Neuron (in vitro differentiated cells): ENCODE results near the gene GJA8.
"Not testable (repeated sequence)": the region's sequence is repeated elsewhere in the genome, so short reads cannot be mapped to it uniquely, and the experiment has no call there.

Experiments used
- H2AFZ ChIP-seq: one replicate; pipeline ENCODE4 v1.6.1; 2013; ENCODE audit warnings: low read depth, mild to moderate bottlenecking, inconsistent platforms, low read length, moderate library complexity
- H3K27me3 ChIP-seq: one replicate; pipeline ENCODE4 v1.6.1; 2013; ENCODE audit warnings: low read length; ENCODE audit not compliant: insufficient read depth
- H3K36me3 ChIP-seq: one replicate; pipeline ENCODE4 v1.6.1; 2013; ENCODE audit warnings: low read length; ENCODE audit not compliant: insufficient read depth
- H3K4me1 ChIP-seq: one replicate; pipeline ENCODE4 v1.6.1; 2013; ENCODE audit warnings: low read length; ENCODE audit not compliant: insufficient read depth
- H3K4me3 ChIP-seq: 2 replicates; pipeline ENCODE4 v1.5.1; 2013; ENCODE audit warnings: mild to moderate bottlenecking, low read length, moderate library complexity
- H3K9me3 ChIP-seq: one replicate; pipeline ENCODE4 v1.6.1; 2013; ENCODE audit warnings: low read length

The GJA8 gene

DNA sequence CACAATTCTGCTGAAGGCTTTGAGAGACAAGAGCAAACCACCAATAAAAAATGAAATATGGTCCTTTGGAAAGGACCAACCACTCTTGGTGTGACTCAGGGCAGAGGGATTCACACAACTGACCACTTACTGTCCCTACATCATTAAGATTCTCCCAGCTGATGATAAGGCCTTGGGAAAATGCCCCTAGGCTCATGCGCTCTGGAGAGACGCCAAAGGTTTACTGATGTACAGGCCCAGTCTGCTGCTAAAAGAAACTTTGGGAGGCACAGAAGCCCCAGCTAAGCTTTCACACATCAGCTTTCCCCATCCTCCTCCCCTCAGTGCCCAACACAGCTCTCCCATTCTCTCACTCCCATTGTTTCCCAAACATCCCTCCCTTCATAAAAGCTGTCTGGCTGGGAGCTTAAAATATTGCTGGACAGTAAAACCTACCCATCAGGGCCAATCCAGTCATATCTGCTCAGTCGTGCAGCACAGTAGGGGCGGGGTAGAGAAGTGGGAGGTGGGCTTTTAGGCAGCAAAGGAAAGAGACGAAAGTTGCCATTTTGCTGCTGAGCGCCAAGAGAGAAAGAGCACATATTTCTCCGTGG is at the start of gene GJA8:
Gene GJA8 (plus strand): TSS at position 543 of the 593 bp plus-strand sequence. CDS start 5,161 bp downstream, outside the sequence.
- peaks cover 10% of the 10 kb centered on the region for H3K4me1 ChIP-seq
- H3K27me3 ChIP-seq, result no peaks in the 10 kb centered on the region
- no peak within 1 kb of the TSS for H3K4me3 ChIP-seq
- no peaks in the 10 kb centered on the region for H3K36me3 ChIP-seq
- no peaks in the 10 kb centered on the region for H3K9me3 ChIP-seq
- no peak within 1 kb of the TSS for H2AFZ ChIP-seq

DNA sequence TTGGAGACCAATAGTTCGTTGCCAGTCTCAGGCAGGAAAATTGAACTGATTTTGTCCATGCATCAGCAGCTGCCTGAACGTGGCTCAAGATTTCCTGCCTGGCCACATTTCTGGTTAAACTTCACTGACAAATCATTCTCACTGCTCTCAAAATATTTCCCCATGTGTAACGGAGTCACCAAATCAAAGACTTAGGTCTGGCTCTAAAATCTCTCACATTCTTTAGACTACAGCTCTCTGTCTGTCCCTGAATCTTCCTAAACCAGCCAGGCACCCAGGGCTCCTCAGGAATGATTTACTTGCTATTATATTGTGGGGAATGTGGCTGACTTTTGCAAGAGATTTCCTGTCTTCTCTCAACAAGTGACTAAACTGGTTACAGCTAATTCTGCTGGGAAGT is 49.2 kb upstream of the GJA8 start:
- no peaks in the 10 kb centered on the region for H3K27me3 ChIP-seq
- H3K36me3 ChIP-seq, result no peaks in the 10 kb centered on the region
- no peak overlapping the region for H2AFZ ChIP-seq
- no peaks in the 10 kb centered on the region for H3K9me3 ChIP-seq
- H3K4me1 ChIP-seq, result peaks cover 15% of the 10 kb centered on the region
- no peak overlapping the region for H3K4me3 ChIP-seq

DNA sequence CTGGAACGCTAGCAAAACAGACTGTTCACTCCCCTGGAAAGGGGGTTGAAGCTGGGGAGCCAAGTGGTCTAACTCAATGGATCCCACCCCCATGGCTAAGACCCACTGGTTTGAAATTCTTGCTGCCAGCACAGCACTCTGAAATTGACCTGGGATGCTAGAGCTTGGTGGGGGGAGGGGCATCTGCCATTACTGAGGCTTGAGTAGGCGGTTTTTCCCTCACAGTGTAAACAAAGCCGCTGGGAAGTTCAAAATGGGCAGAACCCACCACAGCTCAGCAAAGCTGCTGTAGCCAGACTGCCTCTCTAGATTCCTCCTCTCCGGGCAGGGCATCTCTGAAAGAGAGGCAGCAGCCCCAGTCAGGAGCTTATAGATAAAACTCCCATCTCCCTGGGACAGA is 47.6 kb upstream of the GJA8 start:
- not testable (repeated sequence) for H3K27me3 ChIP-seq, H2AFZ ChIP-seq, H3K36me3 ChIP-seq, H3K9me3 ChIP-seq, H3K4me3 ChIP-seq, H3K4me1 ChIP-seq

DNA sequence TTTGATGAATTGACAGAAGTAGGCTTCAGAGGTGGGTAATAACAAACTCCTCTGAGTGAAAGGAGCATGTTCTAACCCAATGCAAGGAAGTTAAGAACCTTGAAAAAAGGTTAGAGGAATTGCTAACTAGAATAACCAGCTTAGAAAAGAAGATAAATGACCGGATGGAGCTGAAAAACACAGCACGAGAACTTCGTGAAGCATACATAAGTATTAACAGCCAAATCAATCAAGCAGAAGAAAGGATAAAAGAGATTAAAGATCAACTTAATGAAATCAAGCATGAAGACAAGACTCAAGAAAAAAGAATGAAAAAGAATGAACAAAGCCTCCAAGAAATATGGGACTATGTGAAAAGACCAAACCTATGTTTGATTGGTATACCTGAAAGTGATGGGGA is 46.6 kb upstream of the GJA8 start:
- H3K27me3 ChIP-seq, H3K36me3 ChIP-seq, H3K9me3 ChIP-seq, H3K4me3 ChIP-seq, H2AFZ ChIP-seq, H3K4me1 ChIP-seq: not testable (repeated sequence)

DNA sequence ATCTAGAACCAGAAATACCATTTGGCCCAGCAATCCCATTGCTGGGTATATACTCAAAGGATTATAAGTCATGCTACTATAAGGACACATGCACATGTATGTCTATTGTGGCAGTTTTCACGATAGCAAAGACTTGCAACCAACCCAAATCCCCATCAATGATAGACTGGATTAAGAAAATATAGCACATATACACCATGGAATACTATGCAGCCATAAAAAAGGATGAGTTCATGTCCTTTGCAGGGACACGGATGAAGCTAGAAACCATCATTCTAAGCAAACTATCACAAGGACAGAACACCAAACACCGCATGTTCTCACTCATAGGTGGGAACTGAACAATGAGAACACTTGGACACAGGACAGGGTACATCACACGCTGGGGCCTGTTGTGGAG is 35.4 kb upstream of the GJA8 start:
- H3K4me3 ChIP-seq, H3K4me1 ChIP-seq, H3K36me3 ChIP-seq, H2AFZ ChIP-seq, H3K9me3 ChIP-seq, H3K27me3 ChIP-seq: not testable (repeated sequence)

DNA sequence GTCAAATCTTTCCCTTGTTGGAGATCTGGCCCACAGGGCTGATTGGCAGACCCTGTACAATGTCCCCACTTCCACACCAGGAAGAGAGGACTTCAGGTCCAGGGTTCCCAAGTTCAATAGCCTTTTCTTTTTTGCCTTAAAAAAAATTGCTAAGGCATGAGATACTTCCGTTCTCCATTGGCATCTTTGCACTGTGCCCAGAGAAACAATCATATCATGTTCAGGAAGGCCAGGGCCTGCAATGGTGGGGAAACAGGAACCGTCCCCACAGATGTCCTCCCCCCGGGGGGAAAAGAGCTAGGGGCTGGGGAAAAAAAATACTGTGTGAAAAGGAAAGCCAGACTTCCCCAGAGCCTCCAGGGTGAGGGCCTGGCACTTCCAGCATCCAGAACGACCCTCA is 24.6 kb upstream of the GJA8 start:
- Histone ChIP-seq H3K4me1 (no peaks in the 10 kb centered on the region), H2AFZ (no peak overlapping the region), H3K4me3 (no peak overlapping the region), H3K27me3 (no peaks in the 10 kb centered on the region), H3K36me3 (no peaks in the 10 kb centered on the region), H3K9me3 (no peaks in the 10 kb centered on the region)

DNA sequence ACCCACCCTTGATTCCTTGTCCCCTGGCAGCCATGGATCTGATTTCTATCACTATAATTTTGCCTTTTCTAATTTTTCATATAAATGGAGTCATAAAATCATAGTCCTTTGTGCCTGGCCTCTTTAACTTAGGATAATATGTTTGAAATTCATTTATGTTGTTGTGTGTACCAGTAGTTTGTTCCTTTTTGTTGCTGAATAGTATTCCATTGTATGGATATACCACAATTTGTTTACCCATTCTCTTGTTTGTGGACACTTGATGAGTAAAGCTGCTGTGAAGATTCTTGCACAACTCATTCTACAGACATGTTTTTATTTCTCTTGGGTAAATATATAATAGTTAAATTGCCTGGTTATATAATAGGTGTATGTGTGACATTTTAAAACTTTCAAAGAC is 22.7 kb upstream of the GJA8 start:
- H3K9me3 ChIP-seq, result no peaks in the 10 kb centered on the region
- no peak overlapping the region for H2AFZ ChIP-seq
- no peak overlapping the region for H3K4me3 ChIP-seq
- H3K36me3 ChIP-seq, result no peaks in the 10 kb centered on the region
- no peaks in the 10 kb centered on the region for H3K27me3 ChIP-seq
- no peaks in the 10 kb centered on the region for H3K4me1 ChIP-seq

DNA sequence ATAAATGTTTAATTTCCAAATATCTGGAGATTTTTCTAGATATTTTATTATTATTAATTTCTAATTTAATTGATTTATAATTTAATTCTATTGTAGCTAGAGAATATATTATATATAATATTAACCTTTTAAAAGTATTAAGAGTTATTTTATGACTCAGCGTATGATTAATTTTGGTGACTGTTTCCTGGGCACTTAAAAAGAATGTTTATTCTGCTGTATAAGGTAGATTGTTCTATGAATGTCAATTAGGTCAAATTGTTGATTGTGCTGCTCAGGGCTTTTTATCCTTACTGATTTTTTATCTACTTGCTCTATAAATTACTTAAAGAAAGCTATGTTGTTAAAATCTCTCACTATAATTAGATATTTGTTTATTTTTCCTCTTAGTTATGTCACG is 20.1 kb upstream of the GJA8 start:
- Histone ChIP-seq H3K4me1 (no peaks in the 10 kb centered on the region), H3K4me3 (no peak overlapping the region), H2AFZ (no peak overlapping the region), H3K9me3 (no peaks in the 10 kb centered on the region), H3K27me3 (no peaks in the 10 kb centered on the region), H3K36me3 (no peaks in the 10 kb centered on the region)

DNA sequence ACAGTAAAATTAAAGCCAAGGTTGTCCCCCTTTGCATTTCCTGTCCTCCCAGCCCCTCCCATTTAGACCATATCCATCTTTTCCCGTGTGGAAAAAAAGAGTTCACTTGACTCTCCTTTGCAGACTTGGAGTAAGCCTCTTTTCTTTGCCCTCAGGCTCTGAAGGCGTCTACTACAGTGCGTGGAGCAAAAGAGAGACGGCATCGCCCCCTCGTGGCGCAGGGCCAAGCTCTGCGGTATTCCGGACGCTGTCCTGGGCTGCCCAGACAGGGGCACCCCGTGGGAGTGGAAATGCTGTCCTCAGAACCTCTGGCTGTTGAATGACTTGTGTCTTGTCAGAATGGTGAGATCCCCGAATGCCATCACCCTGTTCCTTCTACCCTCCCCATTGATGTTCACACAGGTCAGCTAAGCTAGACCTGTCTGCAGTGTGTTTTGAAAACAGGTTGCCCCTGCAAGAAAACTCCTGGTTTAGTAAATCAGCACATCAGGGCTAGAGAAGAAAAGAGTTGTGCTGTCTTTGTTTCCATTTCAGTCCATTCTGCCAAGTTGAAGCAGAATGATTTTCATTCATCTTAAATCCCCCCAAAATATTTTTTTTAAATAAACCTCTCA is 12.3 kb upstream of the GJA8 start:
- H3K9me3 ChIP-seq, result no peaks in the 10 kb centered on the region
- H3K4me1 ChIP-seq, result peaks cover 21% of the 10 kb centered on the region
- no peaks in the 10 kb centered on the region for H3K36me3 ChIP-seq
- H3K4me3 ChIP-seq, result no peak overlapping the region
- H3K27me3 ChIP-seq, result no peaks in the 10 kb centered on the region
- H2AFZ ChIP-seq, result no peak overlapping the region

DNA sequence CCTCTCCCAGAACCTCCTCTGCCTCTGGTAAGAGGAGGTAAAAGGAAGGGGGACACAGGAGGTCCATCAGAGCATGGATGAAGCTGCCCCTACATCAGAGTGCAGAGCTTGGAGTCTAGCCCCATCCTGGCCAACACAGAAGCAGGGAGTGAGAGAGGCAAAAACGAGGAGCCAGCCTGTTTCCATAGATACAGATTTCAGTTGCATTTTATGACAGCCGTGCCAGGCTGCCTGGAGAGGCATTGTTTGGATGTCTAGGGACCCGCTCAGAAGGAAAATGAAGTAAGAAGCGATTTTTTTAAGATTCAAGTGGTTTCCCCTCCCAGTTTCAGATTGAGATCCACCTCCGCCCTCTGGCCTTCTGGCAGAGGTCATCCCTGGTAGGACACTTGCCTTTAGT is 11.5 kb upstream of the GJA8 start:
- Histone ChIP-seq H3K4me3 (no peak overlapping the region), H3K4me1 (peaks cover 21% of the 10 kb centered on the region), H2AFZ (no peak overlapping the region), H3K9me3 (no peaks in the 10 kb centered on the region), H3K27me3 (no peaks in the 10 kb centered on the region), H3K36me3 (no peaks in the 10 kb centered on the region)

DNA sequence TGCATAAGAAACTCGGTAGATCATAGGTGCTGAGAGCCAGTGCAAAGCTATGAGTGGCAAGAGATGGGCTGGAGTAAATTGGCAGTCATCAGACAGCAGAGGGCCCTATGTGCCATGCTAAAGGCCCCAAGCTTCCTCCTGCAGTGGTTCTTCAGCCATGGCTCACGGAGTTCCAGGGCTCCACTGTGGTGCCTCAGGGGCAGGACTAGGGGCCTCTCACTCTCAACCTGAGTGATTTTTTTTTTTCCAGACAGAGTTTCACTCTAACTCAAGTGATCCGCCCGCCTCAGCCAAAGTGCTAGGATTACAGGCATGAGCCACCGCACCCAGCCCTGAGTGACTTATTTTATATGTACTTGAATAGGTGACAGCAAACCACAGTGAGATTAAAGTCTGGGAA is 10.4 kb upstream of the GJA8 start:
- no peak overlapping the region for H3K4me3 ChIP-seq
- no peak overlapping the region for H2AFZ ChIP-seq
- no peaks in the 10 kb centered on the region for H3K36me3 ChIP-seq
- no peaks in the 10 kb centered on the region for H3K27me3 ChIP-seq
- H3K4me1 ChIP-seq, result peaks cover 31% of the 10 kb centered on the region
- H3K9me3 ChIP-seq, result no peaks in the 10 kb centered on the region

DNA sequence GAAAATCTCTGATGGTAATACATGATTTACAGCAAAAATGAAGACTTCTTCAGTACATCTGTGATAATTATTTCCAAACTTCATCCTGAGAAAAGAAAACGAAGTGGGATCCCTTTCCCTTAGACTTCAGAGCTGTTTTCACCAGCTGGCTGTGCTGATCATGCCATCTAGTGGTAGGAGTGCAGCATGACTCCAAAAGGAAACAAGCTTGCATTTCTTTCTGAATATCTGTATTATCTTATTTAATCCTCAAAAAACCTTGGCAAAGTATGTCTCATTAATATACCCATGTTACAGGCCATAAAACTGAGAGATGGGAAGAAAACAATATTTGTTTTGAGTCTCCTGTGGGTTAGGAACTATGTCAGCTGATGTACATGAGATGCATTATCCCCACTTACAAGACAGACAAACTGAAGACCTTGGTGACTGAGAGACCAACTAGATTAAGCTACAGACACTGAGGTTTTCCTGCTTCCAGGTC is 9.8 kb upstream of the GJA8 start:
- Histone ChIP-seq H3K4me1 (peaks cover 37% of the 10 kb centered on the region), H3K27me3 (no peaks in the 10 kb centered on the region), H3K9me3 (no peaks in the 10 kb centered on the region), H2AFZ (no peak overlapping the region), H3K36me3 (no peaks in the 10 kb centered on the region), H3K4me3 (no peak overlapping the region)

DNA sequence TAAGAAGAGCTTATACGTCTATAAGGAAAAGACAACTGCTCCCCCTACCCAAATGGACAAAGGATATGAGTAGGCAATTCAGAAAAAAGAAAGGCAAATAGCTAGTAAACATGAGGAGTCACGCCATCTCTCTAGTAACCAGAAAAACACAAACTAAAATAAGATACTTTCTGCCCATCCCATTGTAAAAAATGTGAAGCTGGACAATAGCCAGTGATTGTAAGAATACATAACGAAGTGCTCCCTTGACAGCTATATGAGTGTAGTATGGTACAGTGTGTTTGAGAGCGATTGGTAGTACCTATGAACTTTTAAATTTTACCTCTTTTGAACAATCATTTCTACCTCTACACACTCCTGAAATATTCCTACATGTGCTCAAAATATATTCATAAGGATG is 7.5 kb upstream of the GJA8 start:
- H3K9me3 ChIP-seq, result no peaks in the 10 kb centered on the region

More for the DNA sequence above, 7.5 kb upstream of the GJA8 start:
- Histone ChIP-seq H2AFZ (no peak overlapping the region), H3K36me3 (no peaks in the 10 kb centered on the region), H3K4me3 (no peak overlapping the region), H3K4me1 (peaks cover 39% of the 10 kb centered on the region), H3K27me3 (no peaks in the 10 kb centered on the region)
